ENCODE data around the gene ZNF512B.
"Not testable (repeated sequence)": the region's sequence is repeated elsewhere in the genome, so short reads cannot be mapped to it uniquely, and the experiment has no call there.

Gene ZNF512B

DNA sequence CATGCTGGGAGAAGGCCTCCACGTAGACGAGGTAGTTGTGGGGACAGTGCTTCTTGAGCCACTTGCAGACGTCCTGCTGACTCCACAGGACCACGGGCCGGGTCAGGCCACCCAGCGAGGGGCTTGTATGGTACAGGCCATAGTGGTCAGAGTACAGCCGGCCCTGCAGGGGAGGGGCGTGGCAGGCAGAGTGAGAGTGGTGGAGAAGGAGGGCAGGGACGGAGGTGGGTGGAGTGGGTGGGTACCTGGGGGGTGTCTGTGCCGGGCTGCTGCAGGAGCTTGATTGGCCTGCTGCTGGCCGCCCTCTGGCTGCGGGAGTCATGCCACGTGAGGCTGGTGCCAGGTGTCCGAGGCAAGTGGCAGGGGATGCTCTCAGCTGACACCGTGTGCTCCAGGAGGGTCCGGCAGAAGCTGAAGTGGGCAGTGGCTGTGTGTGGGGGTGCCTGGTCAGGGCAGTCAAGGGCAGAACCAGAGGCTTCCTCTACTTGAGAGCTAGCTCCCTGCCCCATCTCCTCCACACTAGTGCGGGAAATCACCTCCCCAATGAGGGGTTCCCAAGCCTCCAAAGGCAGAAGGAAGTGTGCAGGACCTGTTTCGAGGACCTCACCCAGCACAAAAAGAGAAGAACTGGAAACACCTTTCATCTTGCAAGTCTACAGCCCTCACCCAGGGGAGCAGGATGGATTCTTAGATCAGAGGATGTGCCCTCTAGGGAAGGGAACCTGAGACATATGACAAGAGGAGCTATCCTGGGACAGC is 7.4 kb upstream of the ZNF512B start:
- Histone ChIP-seq H3K4me3 (ENCODE audit: low read length) (no peak overlapping the region), H3K9me3 (ENCODE audit: control insufficient read depth, insufficient read depth, low read length) (no peaks in the 10 kb centered on the region), H3F3A (ENCODE audit: control insufficient read depth, insufficient read depth) (peaks cover 20% of the 10 kb centered on the region), H3K79me2 (ENCODE audit: control insufficient read depth, low read length) (peaks cover 20% of the 10 kb centered on the region), H3K4me2 (ENCODE audit: low read length) (peak overlapping the region; percentile 77; the same call in 1 of the 2 replicates), H4K20me1 (ENCODE audit: control insufficient read depth, insufficient read depth, low read depth, low read length) (peaks cover 4% of the 10 kb centered on the region; the same call in 1 of the 2 replicates), H3K9me2 (replicated peaks; ENCODE audit: control insufficient read depth, low read length) (no peaks in the 10 kb centered on the region), H3K36me3 (ENCODE audit: control insufficient read depth, low read length) (peaks cover 24% of the 10 kb centered on the region), H3K27ac (ENCODE audit: low read depth, low read length) (no peak overlapping the region), H3K27me3 (ENCODE audit: control insufficient read depth, low read length) (no peaks in the 10 kb centered on the region), H3K4me1 (ENCODE audit: control insufficient read depth, low read length) (peaks cover 48% of the 10 kb centered on the region)
- TF ChIP-seq EZH2phosphoT487 (IDR thresholded peaks at IDR 0.05; ENCODE audit: borderline replicate concordance, low read length) = no peak
- TF ChIP-seq, protein P1, sequence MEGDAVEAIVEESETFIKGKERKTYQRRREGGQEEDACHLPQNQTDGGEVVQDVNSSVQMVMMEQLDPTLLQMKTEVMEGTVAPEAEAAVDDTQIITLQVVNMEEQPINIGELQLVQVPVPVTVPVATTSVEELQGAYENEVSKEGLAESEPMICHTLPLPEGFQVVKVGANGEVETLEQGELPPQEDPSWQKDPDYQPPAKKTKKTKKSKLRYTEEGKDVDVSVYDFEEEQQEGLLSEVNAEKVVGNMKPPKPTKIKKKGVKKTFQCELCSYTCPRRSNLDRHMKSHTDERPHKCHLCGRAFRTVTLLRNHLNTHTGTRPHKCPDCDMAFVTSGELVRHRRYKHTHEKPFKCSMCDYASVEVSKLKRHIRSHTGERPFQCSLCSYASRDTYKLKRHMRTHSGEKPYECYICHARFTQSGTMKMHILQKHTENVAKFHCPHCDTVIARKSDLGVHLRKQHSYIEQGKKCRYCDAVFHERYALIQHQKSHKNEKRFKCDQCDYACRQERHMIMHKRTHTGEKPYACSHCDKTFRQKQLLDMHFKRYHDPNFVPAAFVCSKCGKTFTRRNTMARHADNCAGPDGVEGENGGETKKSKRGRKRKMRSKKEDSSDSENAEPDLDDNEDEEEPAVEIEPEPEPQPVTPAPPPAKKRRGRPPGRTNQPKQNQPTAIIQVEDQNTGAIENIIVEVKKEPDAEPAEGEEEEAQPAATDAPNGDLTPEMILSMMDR (IDR thresholded peaks at IDR 0.05; ENCODE audit: low read depth, low read length, poor library complexity, severe bottlenecking) = no peak

DNA sequence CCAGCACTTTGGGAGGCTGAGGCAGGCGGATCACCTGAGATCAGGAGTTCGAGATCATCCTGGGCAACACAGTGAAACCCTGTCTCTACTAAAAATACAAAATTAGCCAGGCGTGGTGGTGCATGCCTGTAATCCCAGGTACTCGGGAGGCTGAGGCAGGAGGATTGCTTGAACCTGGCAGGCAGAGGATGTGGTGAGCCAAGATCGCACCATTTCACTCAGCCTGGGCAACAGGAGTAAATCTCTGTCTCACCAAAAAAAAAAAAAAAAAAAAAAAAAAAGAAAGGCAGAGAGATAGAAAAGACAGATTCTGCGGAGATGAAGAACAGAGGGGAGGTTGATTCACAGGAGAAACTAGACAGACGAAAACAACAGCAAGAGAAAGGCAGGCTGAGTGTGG is 6.8 kb upstream of the ZNF512B start:
- H3K4me2 ChIP-seq (ENCODE audit: low read length); H3K9me2 ChIP-seq (replicated peaks; ENCODE audit: control insufficient read depth, low read length); H3K4me3 ChIP-seq (ENCODE audit: low read length); H3K27me3 ChIP-seq (ENCODE audit: control insufficient read depth, low read length); H3K27ac ChIP-seq (ENCODE audit: low read depth, low read length); H4K20me1 ChIP-seq (ENCODE audit: control insufficient read depth, insufficient read depth, low read depth, low read length); H3K9me3 ChIP-seq (ENCODE audit: control insufficient read depth, insufficient read depth, low read length): not testable (repeated sequence)
- Histone ChIP-seq H3K36me3 (ENCODE audit: control insufficient read depth, low read length) (peaks cover 24% of the 10 kb centered on the region), H3K79me2 (ENCODE audit: control insufficient read depth, low read length) (peaks cover 14% of the 10 kb centered on the region), H3F3A (ENCODE audit: control insufficient read depth, insufficient read depth) (peaks cover 20% of the 10 kb centered on the region), H3K4me1 (ENCODE audit: control insufficient read depth, low read length) (peaks cover 47% of the 10 kb centered on the region)

DNA sequence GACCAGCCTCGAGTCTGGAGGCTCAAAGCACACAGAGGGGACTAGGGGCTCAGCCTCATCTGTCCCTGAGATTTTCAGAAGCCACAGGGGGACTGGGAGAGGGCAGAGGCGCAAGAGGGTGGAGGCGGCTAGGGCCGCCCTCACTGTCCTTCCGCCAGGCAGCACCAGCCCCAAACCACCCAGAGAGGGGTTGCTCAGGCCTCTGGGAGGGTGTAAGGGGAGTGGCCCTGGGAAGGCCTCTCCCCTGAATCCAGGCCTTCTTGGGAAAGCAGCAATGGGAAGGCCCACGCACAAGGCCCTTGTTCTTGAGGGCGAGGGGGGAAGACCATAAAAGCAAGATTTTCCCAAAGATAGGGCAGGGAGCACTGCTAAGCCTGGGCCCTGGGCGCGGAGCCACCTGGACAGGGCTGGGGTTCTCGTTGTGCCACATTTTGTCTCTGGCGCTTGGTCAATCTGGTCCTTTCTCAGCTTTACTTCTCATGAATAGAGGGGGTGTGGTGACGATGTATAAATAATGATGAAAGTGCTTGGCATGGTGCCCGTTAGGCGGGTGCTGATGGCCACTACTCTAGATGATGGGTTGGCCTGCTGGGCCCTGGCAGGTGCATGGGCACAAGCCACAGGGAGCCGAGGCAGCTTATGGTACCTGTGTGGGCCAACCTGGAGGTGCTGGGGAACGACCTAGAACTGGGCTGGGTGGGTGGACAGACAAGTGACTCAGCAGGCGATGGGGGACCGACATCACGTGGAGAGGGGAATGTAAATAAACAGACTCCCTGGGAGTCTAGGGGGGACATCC is 4.9 kb upstream of the ZNF512B start:
- H3K9me3 ChIP-seq (ENCODE audit: control insufficient read depth, insufficient read depth, low read length) = no peaks in the 10 kb centered on the region
- H3K79me2 ChIP-seq (ENCODE audit: control insufficient read depth, low read length) = peaks cover 8% of the 10 kb centered on the region
- H3K27me3 ChIP-seq (ENCODE audit: control insufficient read depth, low read length) = no peaks in the 10 kb centered on the region
- H3K4me3 ChIP-seq (ENCODE audit: low read length) = no peak overlapping the region
- H3K4me2 ChIP-seq (ENCODE audit: low read length) = no peak overlapping the region
- H4K20me1 ChIP-seq (ENCODE audit: control insufficient read depth, insufficient read depth, low read depth, low read length) = no peaks in the 10 kb centered on the region
- H3K36me3 ChIP-seq (ENCODE audit: control insufficient read depth, low read length) = peaks cover 24% of the 10 kb centered on the region
- H3K9me2 ChIP-seq (replicated peaks; ENCODE audit: control insufficient read depth, low read length) = no peaks in the 10 kb centered on the region
- TF ChIP-seq EZH2phosphoT487 (IDR thresholded peaks at IDR 0.05; ENCODE audit: borderline replicate concordance, low read length) = no peak
- TF ChIP-seq, protein P1 (IDR thresholded peaks at IDR 0.05; ENCODE audit: low read depth, low read length, poor library complexity, severe bottlenecking) = no peak
- H3K4me1 ChIP-seq (ENCODE audit: control insufficient read depth, low read length) = peaks cover 47% of the 10 kb centered on the region
- peaks cover 16% of the 10 kb centered on the region for H3F3A ChIP-seq (ENCODE audit: control insufficient read depth, insufficient read depth)
- H3K27ac ChIP-seq (ENCODE audit: low read depth, low read length) = no peak overlapping the region
